GM13977 (cell line): Measurements from ENCODE around the gene PTPA.

Source experiments
- DNase-seq: peaks from one replicate; pipeline ENCODE4 v3.0.0; 2012; ENCODE audit warnings: low spot score
- CTCF ChIP-seq: IDR thresholded peaks from 2 replicates; pipeline ENCODE4 v1.5.1; 2012; ENCODE audit warnings: mild to moderate bottlenecking, control low read depth; ENCODE audit not compliant: insufficient read depth; ENCODE audit errors: extremely low read depth, missing control alignments
- in situ Hi-C: fragments of 300-500 bp; cut with MboI; formaldehyde crosslinking; loops from one replicate; pipeline ENCODE4 v1.12.0; 2022; ENCODE audit warnings: low sequenced_read_pairs, low pct_unique_long_range_greater_than_20kb, mixed read lengths, inconsistent platforms; ENCODE audit not compliant: unreplicated experiment

Gene PTPA

GRCh38 chr9:129110740-129111527, at the start of gene PTPA, which contains the start of gene CRAT:
TSS of gene PTPA (plus strand) at chr9:129111415. CDS start at chr9:129111601, 186 bp downstream.
TSS of gene CRAT (minus strand) at chr9:129110793. CDS start at chr9:129110509, 284 bp downstream.
- no peak for TF ChIP-seq CTCF
- in situ Hi-C loops, result no loop called here
- DNase-seq, result peak; percentile 100

- in situ Hi-C loops, result no loop called here
- TF ChIP-seq CTCF, result no peak
- no peak for DNase-seq
Measured at GRCh38 chr9:129063061-129063460, 48.2 kb upstream of the PTPA start.

- in situ Hi-C loops, result no loop called here
- TF ChIP-seq CTCF, result no peak
- no peak for DNase-seq
Measured at GRCh38 chr9:129064499-129064908, 46.7 kb upstream of the PTPA start.

GRCh38 chr9:129068110-129068509, 43.1 kb upstream of the PTPA start:
- no peak for TF ChIP-seq CTCF
- in situ Hi-C loops, result no loop called here
- DNase-seq, result no peak

- no peak for TF ChIP-seq CTCF
- in situ Hi-C loops, result no loop called here
- peak; percentile 69 for DNase-seq
Measured at GRCh38 chr9:129068990-129069861, 42.0 kb upstream of the PTPA start.

- in situ Hi-C loops, result no loop called here
Measured at GRCh38 chr9:129069862-129070641, 41.2 kb upstream of the PTPA start.

More at GRCh38 chr9:129069862-129070641, 41.2 kb upstream of the PTPA start:
- no peak for DNase-seq
- no peak for TF ChIP-seq CTCF
